ENCODE measurements around the gene TNIK.

- TF ChIP-seq EP300 (IDR thresholded peaks at IDR 0.05) = no peak
- TF ChIP-seq CTCF (IDR thresholded peaks at IDR 0.05) = no peak
Measured at GRCh38 chr3:171402281-171402680, 57.9 kb downstream of the TNIK start.

All from upper lobe of left lung (tissue), 4 donors.